ENCODE results near the gene UBFD1. TPM values are rescaled to one million over a fixed set of nuclear protein-coding genes. Genes with fewer than 3 reads are reported as not detected.

The UBFD1 gene
- total RNA-seq, 1 experiment from 2014 or later = 89.6 TPM

- intact Hi-C loops (cut with micrococcal nuclease) = no loop called here
- Histone ChIP-seq H3K4me2 (ENCODE audit: low read length) (no peak overlapping the region), H3K9me3 (ENCODE audit: control insufficient read depth in 1 of 2, insufficient read depth in 1 of 2, low read depth in 1 of 2, low read length in 2 of 2) (no peaks in the 10 kb centered on the region), H3K4me3 (replicated peaks in 1 of 2; ENCODE audit: low read depth in 1 of 2, low read length in 2 of 2) (no peak overlapping the region), H4K20me1 (ENCODE audit: insufficient read depth) (no peaks in the 10 kb centered on the region), H3K9ac (ENCODE audit: low read length) (no peak overlapping the region), H3K4me1 (ENCODE audit: control insufficient read depth in 1 of 2, insufficient read depth in 2 of 2, low read length in 2 of 2) (no peaks in the 10 kb centered on the region), H3K9me2 (ENCODE audit: insufficient read depth) (no peaks in the 10 kb centered on the region), H3K27ac (ENCODE audit: low read depth, low read length) (no peak overlapping the region), H3K27me3 (ENCODE audit: insufficient read depth, low read length) (no peaks in the 10 kb centered on the region), H3K36me3 (ENCODE audit: control insufficient read depth in 1 of 2, insufficient read depth in 2 of 2, low read length in 2 of 2) (peaks cover 13 to 34% of the 10 kb centered on the region in 2 experiments; a peak in 3 of 4 replicates), H3K79me2 (ENCODE audit: insufficient read depth, low read length) (no peaks in the 10 kb centered on the region), H2AFZ (ENCODE audit: low read depth, low read length, poor library complexity, severe bottlenecking) (no peak overlapping the region)
- ATAC-seq (peak; percentile 68; the same call in 1 of the 2 replicates), DNase-seq (ENCODE audit: low read depth, low spot score) (no peak)
- ChIA-PET CTCF (no interaction called here), RAD21 (ENCODE audit: low non-redundant PET in 1 of 2, low total read pairs in 2 of 2, uncharacterized antibody in 2 of 2, unreplicated experiment in 2 of 2) (no interaction called here), POLR2A (no interaction called here)
- TF ChIP-seq CEBPB (IDR thresholded peaks at IDR 0.05; ENCODE audit: low read depth) = no peak
- no peak for TF ChIP-seq FOSL1 (IDR thresholded peaks at IDR 0.05; ENCODE audit: low read depth)
- TF ChIP-seq TCF7L2 (IDR thresholded peaks at IDR 0.05; ENCODE audit: borderline replicate concordance, extremely low read depth, insufficient read depth, insufficient read length) = no peak
- TF ChIP-seq YY1 (IDR thresholded peaks at IDR 0.05; ENCODE audit: extremely low read depth, insufficient replicate concordance, low read depth, low read length) = no peak
- TF ChIP-seq RAD21 (IDR thresholded peaks at IDR 0.05; ENCODE audit: low read depth) = no peak
- BruUV-seq (replicated peaks) = no TSS peak
Measured at GRCh38 chr16:23519282-23519681, 38.2 kb upstream of the UBFD1 start.

DNA sequence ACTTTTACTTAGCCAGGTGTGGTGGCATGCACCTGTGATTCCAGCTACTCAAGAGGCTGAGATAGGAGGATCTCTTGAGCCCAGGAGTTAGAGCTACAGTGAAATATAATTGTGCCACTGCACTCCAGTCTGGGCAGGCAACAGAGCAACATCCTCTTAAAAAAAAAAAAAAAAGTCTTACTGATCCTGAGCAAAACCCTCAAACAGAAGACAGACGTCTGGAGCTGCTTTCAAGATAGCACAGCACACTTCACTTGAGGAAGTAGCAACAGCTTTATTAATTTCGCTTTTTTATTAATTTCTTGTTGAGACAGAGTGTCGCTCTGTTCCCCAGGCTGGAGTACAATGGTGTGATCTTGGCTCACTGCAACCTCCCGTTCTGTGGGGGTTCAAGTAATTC, 37.0 kb upstream of the UBFD1 start:
- CTCF ChIA-PET = no interaction called here
- no peak overlapping the region for H3K4me3 ChIP-seq (replicated peaks in 1 of 2; ENCODE audit: low read depth in 1 of 2, low read length in 2 of 2)
- intact Hi-C loops (cut with micrococcal nuclease) = no loop called here

More for the DNA sequence above, 37.0 kb upstream of the UBFD1 start:
- no peaks in the 10 kb centered on the region for H3K9me3 ChIP-seq (ENCODE audit: control insufficient read depth in 1 of 2, insufficient read depth in 1 of 2, low read depth in 1 of 2, low read length in 2 of 2)
- DNase-seq (ENCODE audit: low read depth, low spot score) (no peak), ATAC-seq (no peak)
- no peaks in the 10 kb centered on the region for H3K27me3 ChIP-seq (ENCODE audit: insufficient read depth, low read length)
- H3K27ac ChIP-seq (ENCODE audit: low read depth, low read length) = no peak overlapping the region
- ChIA-PET POLR2A (no interaction called here), RAD21 (ENCODE audit: low non-redundant PET in 1 of 2, low total read pairs in 2 of 2, uncharacterized antibody in 2 of 2, unreplicated experiment in 2 of 2) (no interaction called here)
- no peaks in the 10 kb centered on the region for H3K4me1 ChIP-seq (ENCODE audit: control insufficient read depth in 1 of 2, insufficient read depth in 2 of 2, low read length in 2 of 2)
- peaks cover 19 to 40% of the 10 kb centered on the region in 2 experiments; a peak in 3 of 4 replicates for H3K36me3 ChIP-seq (ENCODE audit: control insufficient read depth in 1 of 2, insufficient read depth in 2 of 2, low read length in 2 of 2)
- no peaks in the 10 kb centered on the region for H3K79me2 ChIP-seq (ENCODE audit: insufficient read depth, low read length)
- no peak overlapping the region for H3K4me2 ChIP-seq (ENCODE audit: low read length)
- H4K20me1 ChIP-seq (ENCODE audit: insufficient read depth) = no peaks in the 10 kb centered on the region
- no peak overlapping the region for H2AFZ ChIP-seq (ENCODE audit: low read depth, low read length, poor library complexity, severe bottlenecking)
- no TSS peak for BruUV-seq (replicated peaks)
- H3K9me2 ChIP-seq (ENCODE audit: insufficient read depth) = no peaks in the 10 kb centered on the region
- H3K9ac ChIP-seq (ENCODE audit: low read length) = no peak overlapping the region
- TF ChIP-seq POLR2A (IDR thresholded peaks at IDR 0.05; ENCODE audit: borderline replicate concordance, extremely low read depth, insufficient read depth, insufficient read length) = no peak
- no peak for TF ChIP-seq CTCF (IDR thresholded peaks at IDR 0.05 in 2 of 3, conservative IDR thresholded peaks at IDR 0.05 in 1 of 3; ENCODE audit: borderline replicate concordance in 1 of 3, insufficient read depth in 1 of 3, low read depth in 2 of 3, low read length in 2 of 3)
- no peak for TF ChIP-seq SP1 (IDR thresholded peaks at IDR 0.05; ENCODE audit: low read depth)
- no peak for TF ChIP-seq ZFX (IDR thresholded peaks at IDR 0.05)
- no peak for TF ChIP-seq POLR2AphosphoS5 (IDR thresholded peaks at IDR 0.05; ENCODE audit: low read depth, low read length)
- TF ChIP-seq JUND (IDR thresholded peaks at IDR 0.05) = no peak
- TF ChIP-seq ATF3 (IDR thresholded peaks at IDR 0.05) = no peak
- TF ChIP-seq ELF1 (IDR thresholded peaks at IDR 0.05; ENCODE audit: borderline replicate concordance, low read depth) = no peak
- TF ChIP-seq EGR1 (IDR thresholded peaks at IDR 0.05; ENCODE audit: low read depth) = no peak
- no peak for TF ChIP-seq CEBPB (IDR thresholded peaks at IDR 0.05; ENCODE audit: low read depth)
- TF ChIP-seq SRF (IDR thresholded peaks at IDR 0.05; ENCODE audit: low read depth) = no peak
- TF ChIP-seq SIN3A (IDR thresholded peaks at IDR 0.05; ENCODE audit: low read depth) = no peak
- no peak for TF ChIP-seq YY1 (IDR thresholded peaks at IDR 0.05; ENCODE audit: extremely low read depth, insufficient replicate concordance, low read depth, low read length)
- no peak for TF ChIP-seq ZNF274 (IDR thresholded peaks at IDR 0.05; ENCODE audit: low read depth, low read length)

Measured in HCT116 (cell line).